Heart left ventricle (tissue), 13 donors: ENCODE measurements around the gene SLC22A4.

ENCODE experiments used
- CTCF ChIP-seq, 12 donors: fragments of 200-600 bp; sonication (generic) in 4 of 12; IDR thresholded peaks; one replicate each; pipeline versions ENCODE4 v1.5.0 to v1.8.0; 2018 to 2022; ENCODE audit warnings: antibody characterized with exemption in 12 of 12, mild to moderate bottlenecking in 5 of 12
- POLR2A ChIP-seq, 2 donors: fragments of 450-650 bp; IDR thresholded peaks; one replicate each; pipeline ENCODE4 v1.6.1; 2017; ENCODE audit warnings: antibody characterized with exemption in 2 of 2, mild to moderate bottlenecking in 2 of 2, moderate library complexity in 2 of 2
- donor health status: ischemic (EF 13 %, LVEDD 7.1; RV severe dilation, severe dysfunction).
- donor health status: DM: no; HTN: yes; CAD: no.
- donor health status: DM: no; HTN: no; CAD: no.
- donor health status: ischemic (EF 25% LVEDD 6.9; RV normal size, moderate dysfunction).
- donor health status: ischemic (EF 25% LVEDD 5.7; RV mildly dilated, moderate dysfunction).
- donor health status: ischemic (EF 35%, LVEDD 5.7; RV mildly dilated, moderate dysfunction).
- donor health status: nonischemic (EF 11% LVEDD 7.7; RV severe dilation, severe dysfunction).
- donor health status: DM: yes; HTN: yes; CAD: no.
- donor health status: PGD.
- donor health status: ischemic (EF 29% LVEDD 5.4; RV normal size, mild dysfunction).
- donor health status: nonischemic (EF 23%, LVEDD 6.1; RV moderate dilation, normal function).

GRCh38 chr5:132309679-132310078, 15.5 kb downstream of the SLC22A4 start:
- TF ChIP-seq CTCF (IDR thresholded peaks at IDR 0.05) (no peak), POLR2A (IDR thresholded peaks at IDR 0.05) (no peak)
